Measurements from ENCODE around the gene CDON.

Gene CDON

GRCh38 chr11:125960771-125961170, 101.9 kb downstream of the CDON start:
- no peaks in the 10 kb centered on the region for H3K27me3 Mint-ChIP-seq (ENCODE audit: low read depth)
- H3K4me1 Mint-ChIP-seq, result peaks cover 22% of the 10 kb centered on the region
- H3K36me3 Mint-ChIP-seq (ENCODE audit: low read depth), result peaks cover 83% of the 10 kb centered on the region
- H3K4me3 Mint-ChIP-seq, result no peak overlapping the region
- TF ChIP-seq, protein P1, sequence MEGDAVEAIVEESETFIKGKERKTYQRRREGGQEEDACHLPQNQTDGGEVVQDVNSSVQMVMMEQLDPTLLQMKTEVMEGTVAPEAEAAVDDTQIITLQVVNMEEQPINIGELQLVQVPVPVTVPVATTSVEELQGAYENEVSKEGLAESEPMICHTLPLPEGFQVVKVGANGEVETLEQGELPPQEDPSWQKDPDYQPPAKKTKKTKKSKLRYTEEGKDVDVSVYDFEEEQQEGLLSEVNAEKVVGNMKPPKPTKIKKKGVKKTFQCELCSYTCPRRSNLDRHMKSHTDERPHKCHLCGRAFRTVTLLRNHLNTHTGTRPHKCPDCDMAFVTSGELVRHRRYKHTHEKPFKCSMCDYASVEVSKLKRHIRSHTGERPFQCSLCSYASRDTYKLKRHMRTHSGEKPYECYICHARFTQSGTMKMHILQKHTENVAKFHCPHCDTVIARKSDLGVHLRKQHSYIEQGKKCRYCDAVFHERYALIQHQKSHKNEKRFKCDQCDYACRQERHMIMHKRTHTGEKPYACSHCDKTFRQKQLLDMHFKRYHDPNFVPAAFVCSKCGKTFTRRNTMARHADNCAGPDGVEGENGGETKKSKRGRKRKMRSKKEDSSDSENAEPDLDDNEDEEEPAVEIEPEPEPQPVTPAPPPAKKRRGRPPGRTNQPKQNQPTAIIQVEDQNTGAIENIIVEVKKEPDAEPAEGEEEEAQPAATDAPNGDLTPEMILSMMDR (IDR thresholded peaks at IDR 0.05; ENCODE audit: unreplicated experiment in 3 of 3), result no peak
- peak overlapping the region in 2 of 3 experiments; percentile 51 to 66 for H3K27ac Mint-ChIP-seq
- H3K9me3 Mint-ChIP-seq, result peaks cover 10% of the 10 kb centered on the region

GRCh38 chr11:125959931-125960330, 102.7 kb downstream of the CDON start:
- Mint-ChIP-seq H3K4me3 (no peak overlapping the region), H3K36me3 (ENCODE audit: low read depth) (peaks cover 80% of the 10 kb centered on the region), H3K9me3 (peaks cover 10% of the 10 kb centered on the region), H3K4me1 (peaks cover 24% of the 10 kb centered on the region), H3K27ac (no peak overlapping the region), H3K27me3 (ENCODE audit: low read depth) (no peaks in the 10 kb centered on the region)
- TF ChIP-seq, protein P1 (IDR thresholded peaks at IDR 0.05; ENCODE audit: unreplicated experiment in 3 of 3), result no peak

DNA sequence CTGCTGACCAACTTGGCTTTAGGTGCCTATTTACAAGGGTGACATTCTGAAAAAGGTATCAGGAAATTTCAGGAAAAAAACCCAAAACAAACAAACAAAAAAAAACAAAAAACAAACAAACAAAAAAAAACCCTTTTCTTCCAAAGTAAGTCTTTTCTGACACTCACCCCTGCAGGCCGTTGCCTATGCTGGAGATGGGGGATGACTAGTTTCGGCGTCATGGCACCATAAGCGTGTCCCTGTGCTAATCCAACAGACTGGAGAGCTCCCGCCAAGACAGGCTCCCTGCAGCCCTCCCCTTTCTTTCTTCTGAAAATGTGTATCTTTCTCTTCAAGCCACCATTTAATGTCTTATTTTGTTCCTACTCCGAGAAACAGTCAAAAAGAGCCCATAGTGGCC, 103.2 kb downstream of the CDON start:
- TF ChIP-seq, protein P1 (IDR thresholded peaks at IDR 0.05; ENCODE audit: unreplicated experiment in 3 of 3), result no peak
- Mint-ChIP-seq H3K27ac (no peak overlapping the region), H3K9me3 (peaks cover 10% of the 10 kb centered on the region), H3K4me1 (peaks cover 24% of the 10 kb centered on the region), H3K36me3 (ENCODE audit: low read depth) (peaks cover 78% of the 10 kb centered on the region), H3K4me3 (no peak overlapping the region), H3K27me3 (ENCODE audit: low read depth) (no peaks in the 10 kb centered on the region)

- Mint-ChIP-seq H3K27ac (no peak overlapping the region), H3K36me3 (ENCODE audit: low read depth) (peaks cover 72% of the 10 kb centered on the region), H3K27me3 (ENCODE audit: low read depth) (no peaks in the 10 kb centered on the region), H3K4me1 (peaks cover 24% of the 10 kb centered on the region), H3K4me3 (no peak overlapping the region), H3K9me3 (peaks cover 10% of the 10 kb centered on the region)
- TF ChIP-seq, protein P1 (IDR thresholded peaks at IDR 0.05; ENCODE audit: unreplicated experiment in 3 of 3), result no peak
These were observed 103.7 kb downstream of the CDON start for GRCh38 chr11:125958872-125959400.

GRCh38 chr11:125957618-125958332, 104.9 kb downstream of the CDON start:
- Mint-ChIP-seq H3K27ac (peak overlapping the region in 2 of 3 experiments; percentile 1 to 8), H3K4me3 (no peak overlapping the region), H3K4me1 (peaks cover 33% of the 10 kb centered on the region), H3K36me3 (ENCODE audit: low read depth) (peaks cover 61% of the 10 kb centered on the region), H3K27me3 (ENCODE audit: low read depth) (no peaks in the 10 kb centered on the region), H3K9me3 (peaks cover 7% of the 10 kb centered on the region)
- TF ChIP-seq, protein P1 (IDR thresholded peaks at IDR 0.05; ENCODE audit: unreplicated experiment in 3 of 3), result no peak

Data from nephron (organoid).